HepG2 (cell line): ENCODE results near the gene SMCO4. TPM values are rescaled to one million over a fixed set of nuclear protein-coding genes. Genes with fewer than 3 reads are reported as not detected.

ENCODE experiments used
- AGO1 ChIP-seq: fragments of 200-400 bp; formaldehyde crosslinking; IDR thresholded peaks from 2 replicates; pipeline ENCODE4 v1.6.1; 2017; ENCODE audit warnings: mild to moderate bottlenecking, low read depth, low read length, moderate library complexity; ENCODE audit not compliant: poor library complexity, severe bottlenecking
- HMG20B ChIP-seq: conservative IDR thresholded peaks from 2 replicates; pipeline ENCODE4 v1.6.1; 2016; ENCODE audit warnings: missing genetic modification reagents, missing compliant biosample characterization
- MLX ChIP-seq: IDR thresholded peaks from 2 replicates; pipeline ENCODE4 v1.6.1; 2016
- NFKB2 ChIP-seq: sonication (generic); formaldehyde crosslinking; IDR thresholded peaks from 2 replicates; pipeline ENCODE4 v1.4.0; 2020; ENCODE audit warnings: missing genetic modification reagents, borderline replicate concordance
- NFYB ChIP-seq: sonication (generic); formaldehyde crosslinking; IDR thresholded peaks from 2 replicates; pipeline ENCODE4 v1.4.0; 2020; ENCODE audit warnings: missing genetic modification reagents
- NRL ChIP-seq: sonication (generic); formaldehyde crosslinking; IDR thresholded peaks from 2 replicates; pipeline ENCODE4 v1.5.0; 2020; ENCODE audit warnings: missing genetic modification reagents, mild to moderate bottlenecking, moderate library complexity, borderline replicate concordance
- PCBP1 ChIP-seq: fragments of 200-400 bp; formaldehyde crosslinking; IDR thresholded peaks from 2 replicates; pipeline ENCODE4 v1.6.1; 2017; ENCODE audit warnings: mild to moderate bottlenecking, low read depth, low read length, borderline replicate concordance
- SRSF1 ChIP-seq: fragments of 200-400 bp; formaldehyde crosslinking; optimal IDR thresholded peaks from 2 replicates; pipeline ENCODE3; 2017; ENCODE audit warnings: mild to moderate bottlenecking, low read depth, low read length, moderate library complexity
- WIZ ChIP-seq: sonication (generic); formaldehyde crosslinking; IDR thresholded peaks from 2 replicates; pipeline ENCODE4 v1.5.1; 2020; ENCODE audit warnings: mild to moderate bottlenecking, missing genetic modification reagents
- ZBTB1 ChIP-seq: sonication (generic); formaldehyde crosslinking; IDR thresholded peaks from 2 replicates; pipeline ENCODE4 v1.4.0; 2020; ENCODE audit warnings: missing genetic modification reagents, borderline replicate concordance
- ZMAT5 ChIP-seq: sonication (generic); formaldehyde crosslinking; IDR thresholded peaks from 2 replicates; pipeline ENCODE4 v1.5.0; 2020; ENCODE audit warnings: mild to moderate bottlenecking, low read depth, missing genetic modification reagents, borderline replicate concordance
- ZMYM3 ChIP-seq: sonication (generic); formaldehyde crosslinking; IDR thresholded peaks from 2 replicates; pipeline ENCODE4 v1.5.1; 2020; ENCODE audit warnings: mild to moderate bottlenecking, missing genetic modification reagents
- ZNF136 ChIP-seq: sonication (generic); formaldehyde crosslinking; IDR thresholded peaks from 2 replicates; pipeline ENCODE4 v1.8.1; 2022; ENCODE audit warnings: low read depth, mild to moderate bottlenecking, moderate library complexity, missing genetic modification reagents
- ZNF205 ChIP-seq: IDR thresholded peaks from 2 replicates; pipeline ENCODE4 v1.6.1; 2018; ENCODE audit warnings: missing biosample characterization, missing genetic modification reagents
- ZNF24 ChIP-seq: fragments of 450-650 bp; IDR thresholded peaks from 2 replicates; pipeline ENCODE4 v1.6.1; 2017; ENCODE audit warnings: antibody characterized with exemption, mild to moderate bottlenecking
- ZNF362 ChIP-seq: sonication (generic); formaldehyde crosslinking; IDR thresholded peaks from 2 replicates; pipeline ENCODE4 v1.4.0; 2020; ENCODE audit warnings: missing genetic modification reagents, mild to moderate bottlenecking, borderline replicate concordance
- ZNF383 ChIP-seq: sonication (generic); formaldehyde crosslinking; IDR thresholded peaks from 2 replicates; pipeline ENCODE4 v1.4.0; 2020; ENCODE audit warnings: missing genetic modification reagents, mild to moderate bottlenecking, borderline replicate concordance
- ZNF567 ChIP-seq: sonication (generic); formaldehyde crosslinking; IDR thresholded peaks from 2 replicates; pipeline ENCODE4 v1.8.1; 2023; ENCODE audit warnings: mild to moderate bottlenecking, missing genetic modification reagents, borderline replicate concordance
- ZNF598 ChIP-seq: sonication (generic); formaldehyde crosslinking; IDR thresholded peaks from 2 replicates; pipeline ENCODE4 v1.5.1; 2020; ENCODE audit warnings: mild to moderate bottlenecking, missing genetic modification reagents, borderline replicate concordance
- ZSCAN20 ChIP-seq: sonication (generic); formaldehyde crosslinking; IDR thresholded peaks from 2 replicates; pipeline ENCODE4 v1.4.0; 2020; ENCODE audit warnings: missing genetic modification reagents, mild to moderate bottlenecking, borderline replicate concordance
- polyA plus RNA-seq, 8 experiments: library from polyadenylated mRNA; depleted of rRNA in 3 of 8; stranded (reverse) in 7 of 8; unstranded in 1 of 8; fragments of >200 nt; fragmentation: Illumina TruSeq in 4 of 8; extraction: Trizol in 4 of 8; gene quantifications; 2 replicates each; pipeline versions ENCODE4 v1.2.1 to v1.2.3, GENCODE V29; 2011 to 2016; ENCODE audit warnings: low read depth in 4 of 8, missing spikeins in 1 of 8, mixed read lengths in 1 of 8; ENCODE audit not compliant: insufficient read depth in 1 of 8
- total RNA-seq, 5 experiments: library from RNA; depleted of rRNA; stranded (reverse); fragments of >200 nt; fragmentation: Illumina TruSeq; extraction: Trizol; gene quantifications; 2 replicates each; pipeline ENCODE4 v1.2.3, GENCODE V29; 2016; ENCODE audit warnings: low read depth in 1 of 5
- TF ChIP-seq, protein P1 (sequence below): sonication (generic); formaldehyde crosslinking; IDR thresholded peaks from 2 replicates; pipeline ENCODE4 v1.8.1; 2022; ENCODE audit warnings: low read depth, mild to moderate bottlenecking, missing genetic modification reagents

The SMCO4 gene
- total and polyA plus RNA-seq, 2 of the 13 experiments (the other 11 are each of a cell fraction or from before 2014, with no cell fraction given), result 10.6 to 28.5 TPM

DNA sequence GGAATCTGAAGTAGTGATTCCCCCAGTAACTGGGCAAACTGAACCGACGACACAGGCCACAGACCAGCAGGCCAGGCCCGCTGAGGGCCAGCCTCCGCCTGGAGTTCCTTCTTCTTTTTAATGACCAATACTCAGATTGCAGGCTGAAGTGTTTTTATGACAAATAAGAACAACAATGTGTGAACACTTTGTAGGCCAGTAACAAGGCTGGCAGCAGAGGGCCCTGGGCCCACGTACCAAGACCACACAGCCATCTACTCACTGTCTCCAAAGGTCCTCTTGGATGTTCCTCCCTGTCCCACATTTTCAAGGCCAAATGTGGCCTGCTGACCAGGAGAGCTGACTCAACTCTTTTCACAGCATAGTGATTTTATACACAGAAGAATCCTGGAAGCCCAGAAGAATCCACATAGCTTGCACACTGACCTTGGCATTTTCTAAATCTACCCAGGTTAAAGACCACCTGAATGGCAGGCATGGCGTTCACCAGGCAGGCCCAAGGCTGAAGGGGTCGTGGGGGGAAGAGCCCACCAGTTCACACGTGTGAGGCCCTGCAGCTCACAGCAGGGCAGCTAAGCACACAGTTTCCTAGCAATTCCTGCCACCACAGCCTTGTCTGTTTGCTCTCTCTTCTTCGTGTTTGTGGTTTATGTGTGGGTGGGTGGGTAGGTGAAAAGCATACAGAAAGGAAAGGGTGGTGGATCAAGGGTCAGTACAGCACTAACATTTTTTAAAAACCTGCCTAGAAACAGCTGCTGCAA is 13.3 kb downstream of the SMCO4 start (continued):
- TF ChIP-seq NFYB (CRISPR knock-in tag) (no peak), ZMAT5 (CRISPR knock-in tag) (no peak), ZNF205 (0 out of 2 replicates have a peak, but pooled peaks have one; percentile 16), ZNF362 (peak; percentile 76), MLX (CRISPR knock-in tag) (no peak), AGO1 (no peak), ZNF598 (no peak), ZNF567 (no peak), ZBTB1 (CRISPR knock-in tag) (no peak), ZNF383 (CRISPR knock-in tag) (peak; percentile 77; the same call in 1 of the 2 replicates), SRSF1 (no peak), ZMYM3 (CRISPR knock-in tag) (peak; percentile 39; the same call in 1 of the 2 replicates), ZSCAN20 (no peak), NFKB2 (0 out of 2 replicates have a peak, but pooled peaks have one; percentile 19), NRL (CRISPR knock-in tag) (no peak), WIZ (CRISPR knock-in tag) (no peak), ZNF24 (no peak), ZNF136 (CRISPR knock-in tag) (0 out of 2 replicates have a peak, but pooled peaks have one; percentile 19), PCBP1 (no peak), HMG20B (CRISPR knock-in tag) (no peak)
- TF ChIP-seq, protein P1, sequence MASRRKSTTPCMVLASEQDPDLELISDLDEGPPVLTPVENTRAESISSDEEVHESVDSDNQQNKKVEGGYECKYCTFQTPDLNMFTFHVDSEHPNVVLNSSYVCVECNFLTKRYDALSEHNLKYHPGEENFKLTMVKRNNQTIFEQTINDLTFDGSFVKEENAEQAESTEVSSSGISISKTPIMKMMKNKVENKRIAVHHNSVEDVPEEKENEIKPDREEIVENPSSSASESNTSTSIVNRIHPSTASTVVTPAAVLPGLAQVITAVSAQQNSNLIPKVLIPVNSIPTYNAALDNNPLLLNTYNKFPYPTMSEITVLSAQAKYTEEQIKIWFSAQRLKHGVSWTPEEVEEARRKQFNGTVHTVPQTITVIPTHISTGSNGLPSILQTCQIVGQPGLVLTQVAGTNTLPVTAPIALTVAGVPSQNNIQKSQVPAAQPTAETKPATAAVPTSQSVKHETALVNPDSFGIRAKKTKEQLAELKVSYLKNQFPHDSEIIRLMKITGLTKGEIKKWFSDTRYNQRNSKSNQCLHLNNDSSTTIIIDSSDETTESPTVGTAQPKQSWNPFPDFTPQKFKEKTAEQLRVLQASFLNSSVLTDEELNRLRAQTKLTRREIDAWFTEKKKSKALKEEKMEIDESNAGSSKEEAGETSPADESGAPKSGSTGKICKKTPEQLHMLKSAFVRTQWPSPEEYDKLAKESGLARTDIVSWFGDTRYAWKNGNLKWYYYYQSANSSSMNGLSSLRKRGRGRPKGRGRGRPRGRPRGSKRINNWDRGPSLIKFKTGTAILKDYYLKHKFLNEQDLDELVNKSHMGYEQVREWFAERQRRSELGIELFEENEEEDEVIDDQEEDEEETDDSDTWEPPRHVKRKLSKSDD (CRISPR knock-in tag), result no peak
